Measurements from ENCODE around the gene SEPHS1. TPM values are rescaled to one million over a fixed set of nuclear protein-coding genes. Genes with fewer than 3 reads are reported as not detected.

Gene SEPHS1
- total and polyA plus RNA-seq, 2 of the 8 experiments (the other 6 are each of a cell fraction or from before 2014, with no cell fraction given), result 270 to 683 TPM

GRCh38 chr10:13340626-13341376 lies 7.3 kb downstream of the SEPHS1 start:
- H2AFZ ChIP-seq (ENCODE audit: low read length), result no peak overlapping the region
- H3K79me2 ChIP-seq (ENCODE audit: control insufficient read depth in 1 of 2, insufficient read depth in 2 of 2, low read length in 2 of 2), result peaks cover 50 to 98% of the 10 kb centered on the region in 2 experiments
- no peak overlapping the region for H2BK12ac ChIP-seq (ENCODE audit: low read depth, low read length)
- FAIRE-seq (no peak), DNase-seq (ENCODE audit: low read depth in 1 of 2, low spot score in 2 of 2) (no peak)
- peaks cover 3 to 24% (median 12%) of the 10 kb centered on the region in 4 experiments; a peak in 6 of 7 replicates for H3K4me1 ChIP-seq (replicated peaks in 1 of 4; ENCODE audit: control insufficient read depth in 3 of 4, insufficient read depth in 4 of 4, low read length in 3 of 4)
- no peak overlapping the region for H2BK15ac ChIP-seq (ENCODE audit: low read length)
- H3K14ac ChIP-seq (ENCODE audit: insufficient read length), result no peak overlapping the region
- H3K18ac ChIP-seq (ENCODE audit: extremely low read depth, low read length), result no peak overlapping the region
- ChIA-PET POLR2A (ENCODE audit: partially characterized antibody) (interaction anchor here (1.3 to 5.3 kb wide), 4 partner anchors 11 to 38 kb away, joined by 8 to 78 read pairs (median 31); no protein-coding TSS in a partner anchor), CTCF (ENCODE audit: partially characterized antibody) (interaction anchor here (0.6 to 3.7 kb wide), 3 partner anchors 12 to 62 kb away, joined by 3 to 22 read pairs (median 3); no protein-coding TSS in a partner anchor)
- H3K9ac ChIP-seq (replicated peaks in 1 of 4; ENCODE audit: extremely low read depth in 1 of 4, low read depth in 3 of 4, low read length in 3 of 4), result peak overlapping the region in 1 of 4 experiments; percentile 27; a peak in 2 of 7 replicates
- no peak overlapping the region for H4K8ac ChIP-seq (ENCODE audit: extremely low read depth, insufficient read depth, low read length)
- no peak overlapping the region for H2BK20ac ChIP-seq (ENCODE audit: low read length)
- H4K5ac ChIP-seq (ENCODE audit: insufficient read length, low read depth, low read length), result no peak overlapping the region
- TF ChIP-seq CTBP2 (IDR thresholded peaks at IDR 0.05; ENCODE audit: borderline replicate concordance, insufficient read depth, insufficient read length, low read length) (no peak), MAX (IDR thresholded peaks at IDR 0.05) (no peak), CEBPB (IDR thresholded peaks at IDR 0.05; ENCODE audit: low read depth, low read length) (no peak), POLR2AphosphoS5 (IDR thresholded peaks at IDR 0.05; ENCODE audit: low read depth, low read length) (no peak), TEAD4 (IDR thresholded peaks at IDR 0.05; ENCODE audit: low read depth, low read length) (no peak), PHF8 (conservative IDR thresholded peaks at IDR 0.05; ENCODE audit: low read depth, low read length) (no peak)
- TF ChIP-seq, protein P1, sequence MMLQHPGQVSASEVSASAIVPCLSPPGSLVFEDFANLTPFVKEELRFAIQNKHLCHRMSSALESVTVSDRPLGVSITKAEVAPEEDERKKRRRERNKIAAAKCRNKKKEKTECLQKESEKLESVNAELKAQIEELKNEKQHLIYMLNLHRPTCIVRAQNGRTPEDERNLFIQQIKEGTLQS (IDR thresholded peaks at IDR 0.05; ENCODE audit: insufficient read depth, low read depth, low read length), result no peak
- H2BK5ac ChIP-seq (ENCODE audit: low read depth, low read length), result no peak overlapping the region
- H3K23ac ChIP-seq (ENCODE audit: insufficient read length), result no peak overlapping the region
- H3K4me3 ChIP-seq (ENCODE audit: extremely low read depth in 1 of 4, insufficient read depth in 2 of 4, low read depth in 3 of 4, low read length in 4 of 4), result no peak overlapping the region
- no peak overlapping the region for H2AK5ac ChIP-seq (ENCODE audit: low read depth, low read length)
- H3K79me1 ChIP-seq (ENCODE audit: low read depth, low read length), result peaks cover 3% of the 10 kb centered on the region; the same call in 1 of the 2 replicates
- H3K4ac ChIP-seq (replicated peaks; ENCODE audit: insufficient read length, low read depth, low read length), result no peak overlapping the region
- no peak overlapping the region for H4K91ac ChIP-seq (replicated peaks; ENCODE audit: insufficient read length, low read length)
- peaks cover 16 to 32% of the 10 kb centered on the region in 2 experiments for H4K20me1 ChIP-seq (replicated peaks in 1 of 2; ENCODE audit: control insufficient read depth in 1 of 2, insufficient read depth in 2 of 2, low read length in 2 of 2)
- peaks cover 3% of the 10 kb centered on the region; the same call in 1 of the 2 replicates for H3K23me2 ChIP-seq (ENCODE audit: low read depth, low read length)
- no peaks in the 10 kb centered on the region for H3K27me3 ChIP-seq (replicated peaks in 1 of 4; ENCODE audit: control insufficient read depth in 3 of 4, extremely low read depth in 1 of 4, insufficient read depth in 3 of 4, low read length in 3 of 4)
- H3K56ac ChIP-seq (replicated peaks; ENCODE audit: insufficient read length, low read depth, low read length), result no peak overlapping the region
- H2BK120ac ChIP-seq (replicated peaks; ENCODE audit: low read depth, low read length), result no peak overlapping the region
- no peak overlapping the region for H3K27ac ChIP-seq (ENCODE audit: low read depth, low read length)
- no peaks in the 10 kb centered on the region for H3K9me3 ChIP-seq (ENCODE audit: insufficient read depth in 2 of 2, low read depth in 1 of 2, low read length in 1 of 2)
- H3K36me3 ChIP-seq (ENCODE audit: control insufficient read depth in 2 of 4, insufficient read depth in 4 of 4, low read length in 3 of 4), result peaks cover 9 to 85% (median 33%) of the 10 kb centered on the region in 4 experiments
- H3K4me2 ChIP-seq (ENCODE audit: insufficient read depth in 1 of 2, low read depth in 2 of 2, low read length in 2 of 2), result peak overlapping the region in 1 of 2 experiments; percentile 20; a peak in 1 of 4 replicates
- WGBS, 2 experiments (ENCODE audit: extremely low coverage in 1 of 2, insufficient coverage in 1 of 2, insufficient read length in 1 of 2, insufficient replicate concordance in 2 of 2, low coverage in 1 of 2, low lambda C conversion rate in 2 of 2, missing lambda C conversion rate in 1 of 2), result 86% methylated on average over 12 of the region's 12 CpGs; no CpG with 5 or more reads in 1 of the 2 experiments

All from H1 (cell line).